HG03521 (cell line): ENCODE data around the gene ZPBP.
"Not testable (repeated sequence)": the region's sequence is repeated elsewhere in the genome, so short reads cannot be mapped to it uniquely, and the experiment has no call there.

ENCODE experiments used
- ATAC-seq: cut with Tn5 transposase; IDR thresholded peaks from one replicate; pipeline ENCODE4 v1.9.1; 2021; ENCODE audit warnings: mild to moderate bottlenecking, moderate library complexity; ENCODE audit not compliant: unreplicated experiment

The ZPBP gene

GRCh38 chr7:50047716-50048115, 45.3 kb downstream of the ZPBP start:
- no peak for ATAC-seq

- not testable (repeated sequence) for ATAC-seq
These were observed 51.9 kb downstream of the ZPBP start for GRCh38 chr7:50041165-50041564.

- ATAC-seq, result no peak
These were observed 56.0 kb downstream of the ZPBP start for GRCh38 chr7:50037086-50037485.

GRCh38 chr7:50022991-50023390, 70.1 kb downstream of the ZPBP start:
- no peak for ATAC-seq

- no peak for ATAC-seq
These were observed 70.6 kb downstream of the ZPBP start for GRCh38 chr7:50022451-50022850.

- no peak for ATAC-seq
These were observed 97.4 kb downstream of the ZPBP start for GRCh38 chr7:49995681-49996080.

- no peak for ATAC-seq
These were observed 106.9 kb downstream of the ZPBP start for GRCh38 chr7:49986191-49986590.

GRCh38 chr7:49980465-49980864, 112.6 kb downstream of the ZPBP start:
- ATAC-seq, result no peak

GRCh38 chr7:49976238-49976637, 116.8 kb downstream of the ZPBP start:
- no peak for ATAC-seq

GRCh38 chr7:49974035-49974434, 119.0 kb downstream of the ZPBP start:
- no peak for ATAC-seq

- no peak for ATAC-seq
These were observed 155.4 kb downstream of the ZPBP start for GRCh38 chr7:49937608-49938007.

GRCh38 chr7:49931627-49932026, 161.4 kb downstream of the ZPBP start:
- ATAC-seq, result no peak

- ATAC-seq, result no peak
These were observed 164.3 kb downstream of the ZPBP start for GRCh38 chr7:49928787-49929186.

GRCh38 chr7:49927631-49928030, 165.4 kb downstream of the ZPBP start:
- ATAC-seq, result no peak

- no peak for ATAC-seq
These were observed 166.3 kb downstream of the ZPBP start for GRCh38 chr7:49926720-49927119.

GRCh38 chr7:49911909-49912308, 181.1 kb downstream of the ZPBP start:
- no peak for ATAC-seq

GRCh38 chr7:49894543-49894942, 198.5 kb downstream of the ZPBP start:
- no peak for ATAC-seq

- no peak for ATAC-seq
These were observed 199.9 kb downstream of the ZPBP start for GRCh38 chr7:49893131-49893530.

GRCh38 chr7:49892481-49892880, 200.6 kb downstream of the ZPBP start:
- ATAC-seq, result no peak
